Measurements from ENCODE around the gene RMND5B.

The RMND5B gene

DNA sequence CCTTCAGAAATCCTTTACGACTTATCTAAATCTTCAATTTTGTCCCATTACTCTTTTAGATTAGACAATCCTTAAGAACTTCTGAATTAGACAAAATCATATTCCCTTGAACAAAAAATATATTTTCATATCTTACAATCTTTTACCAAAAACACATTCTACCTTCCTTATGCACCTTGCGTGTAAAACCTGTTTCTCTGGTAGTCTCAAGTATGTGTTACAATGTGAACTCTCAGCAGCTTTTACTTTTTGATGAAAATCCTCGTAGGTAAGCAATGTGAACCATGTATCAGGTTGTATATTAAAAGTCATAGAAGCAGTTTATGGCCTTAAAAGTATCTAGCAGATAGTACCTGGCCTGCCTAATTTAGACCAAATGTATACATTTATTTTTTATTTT is 43.6 kb downstream of the RMND5B start:
- no peaks in the 10 kb centered on the region for H3K36me3 ChIP-seq
- no peak for TF ChIP-seq CTCF (IDR thresholded peaks at IDR 0.05; ENCODE audit: low read depth, low read length)
- no peak for DNase-seq

GRCh38 chr5:178176791-178177190 is 46.0 kb downstream of the RMND5B start:
- DNase-seq: no peak
- no peak for TF ChIP-seq CTCF (IDR thresholded peaks at IDR 0.05; ENCODE audit: low read depth, low read length)
- H3K9me3 ChIP-seq: no peaks in the 10 kb centered on the region
- H3K4me3 ChIP-seq (ENCODE audit: low read depth, low read length): no peak overlapping the region
- no peaks in the 10 kb centered on the region for H3K36me3 ChIP-seq
- H3K4me1 ChIP-seq: no peaks in the 10 kb centered on the region
- no peaks in the 10 kb centered on the region for H3K27me3 ChIP-seq

More for the DNA sequence above, 43.6 kb downstream of the RMND5B start:
- Histone ChIP-seq H3K4me1 (no peaks in the 10 kb centered on the region), H3K9me3 (no peaks in the 10 kb centered on the region), H3K27me3 (no peaks in the 10 kb centered on the region), H3K4me3 (ENCODE audit: low read depth, low read length) (no peak overlapping the region)

GRCh38 chr5:178177569-178177968 is 46.8 kb downstream of the RMND5B start:
- Histone ChIP-seq H3K9me3 (no peaks in the 10 kb centered on the region), H3K36me3 (no peaks in the 10 kb centered on the region), H3K27me3 (no peaks in the 10 kb centered on the region), H3K4me1 (no peaks in the 10 kb centered on the region), H3K4me3 (ENCODE audit: low read depth, low read length) (no peak overlapping the region)
- no peak for TF ChIP-seq CTCF (IDR thresholded peaks at IDR 0.05; ENCODE audit: low read depth, low read length)
- no peak for DNase-seq

- DNase-seq: no peak
- no peak for TF ChIP-seq CTCF (IDR thresholded peaks at IDR 0.05; ENCODE audit: low read depth, low read length)
- Histone ChIP-seq H3K9me3 (no peaks in the 10 kb centered on the region), H3K27me3 (no peaks in the 10 kb centered on the region), H3K4me3 (ENCODE audit: low read depth, low read length) (no peak overlapping the region), H3K36me3 (no peaks in the 10 kb centered on the region), H3K4me1 (no peaks in the 10 kb centered on the region)
These were observed 49.5 kb downstream of the RMND5B start for GRCh38 chr5:178180141-178180863.

GRCh38 chr5:178182158-178182876 is 51.5 kb downstream of the RMND5B start:
- Histone ChIP-seq H3K9me3 (no peaks in the 10 kb centered on the region), H3K4me1 (no peaks in the 10 kb centered on the region; the same call in 1 of the 2 replicates), H3K36me3 (no peaks in the 10 kb centered on the region), H3K27me3 (no peaks in the 10 kb centered on the region), H3K4me3 (ENCODE audit: low read depth, low read length) (no peak overlapping the region)
- DNase-seq: no peak
- no peak for TF ChIP-seq CTCF (IDR thresholded peaks at IDR 0.05; ENCODE audit: low read depth, low read length)

DNA sequence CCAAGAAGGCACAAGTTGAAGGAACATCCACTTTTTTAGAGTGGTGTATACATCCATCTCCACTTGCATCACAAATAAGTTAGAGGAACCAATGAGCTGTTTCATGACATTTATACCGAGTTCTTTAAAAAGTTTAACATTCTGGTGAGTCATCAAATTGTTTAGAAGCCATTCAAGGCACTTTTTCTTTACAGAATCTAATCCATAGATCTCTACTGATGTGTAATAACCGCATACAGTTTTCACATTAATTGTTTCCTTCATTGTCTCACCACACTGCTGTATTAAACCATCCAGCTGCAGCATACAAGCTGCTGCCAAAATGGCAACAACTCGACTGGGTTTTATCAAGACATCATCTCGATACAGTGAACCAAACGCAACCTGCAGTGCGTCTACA is 55.6 kb downstream of the RMND5B start:
- Histone ChIP-seq H3K27me3 (no peaks in the 10 kb centered on the region), H3K9me3 (no peaks in the 10 kb centered on the region), H3K4me1 (no peaks in the 10 kb centered on the region; the same call in 1 of the 2 replicates), H3K4me3 (ENCODE audit: low read depth, low read length) (no peak overlapping the region), H3K36me3 (no peaks in the 10 kb centered on the region)
- TF ChIP-seq CTCF (IDR thresholded peaks at IDR 0.05; ENCODE audit: low read depth, low read length): no peak
- DNase-seq: no peak

Measured in BE2C (cell line).